HUES64 (cell line): ENCODE data around the gene OTOP1. TPM values are rescaled to one million over a fixed set of nuclear protein-coding genes. Genes with fewer than 3 reads are reported as not detected.

Experiments used
- H3K27ac ChIP-seq: 2 replicates; pipeline ENCODE4 v1.7.0; 2013; ENCODE audit warnings: low read depth, low read length, inconsistent platforms
- H3K27me3 ChIP-seq: 2 replicates; pipeline ENCODE4 v1.6.1; 2013; ENCODE audit warnings: mild to moderate bottlenecking, low read length; ENCODE audit not compliant: insufficient read depth
- H3K36me3 ChIP-seq: 2 replicates; pipeline ENCODE4 v1.6.1; 2013; ENCODE audit warnings: mild to moderate bottlenecking, low read length; ENCODE audit not compliant: insufficient read depth
- H3K4me1 ChIP-seq: 2 replicates; pipeline ENCODE4 v1.6.1; 2013; ENCODE audit warnings: mild to moderate bottlenecking, low read length, moderate library complexity; ENCODE audit not compliant: insufficient read depth
- H3K4me3 ChIP-seq: 2 replicates; pipeline ENCODE4 v1.5.1; 2013; ENCODE audit warnings: mild to moderate bottlenecking, low read length, moderate library complexity
- H3K9ac ChIP-seq: 2 replicates; pipeline ENCODE4 v1.6.1; 2013; ENCODE audit warnings: mild to moderate bottlenecking, low read depth, low read length
- H3K9me3 ChIP-seq: 2 replicates; pipeline ENCODE4 v1.6.1; 2013; ENCODE audit warnings: low read depth, low read length; ENCODE audit not compliant: insufficient read depth
- WGBS: fragments of 150-250, 120-280 bp; methylation state at CpG from one replicate; pipeline ENCODE4 v1.1.7; 2013; ENCODE audit warnings: missing lambda C conversion rate; 5-methylcytosine and 5-hydroxymethylcytosine counted together
- polyA plus RNA-seq, 2 experiments: library from polyadenylated mRNA; stranded (reverse); fragments of 50-300 nt; gene quantifications; one replicate each; pipeline ENCODE4 v1.2.3, GENCODE V29; 2013

Gene OTOP1, protein sequence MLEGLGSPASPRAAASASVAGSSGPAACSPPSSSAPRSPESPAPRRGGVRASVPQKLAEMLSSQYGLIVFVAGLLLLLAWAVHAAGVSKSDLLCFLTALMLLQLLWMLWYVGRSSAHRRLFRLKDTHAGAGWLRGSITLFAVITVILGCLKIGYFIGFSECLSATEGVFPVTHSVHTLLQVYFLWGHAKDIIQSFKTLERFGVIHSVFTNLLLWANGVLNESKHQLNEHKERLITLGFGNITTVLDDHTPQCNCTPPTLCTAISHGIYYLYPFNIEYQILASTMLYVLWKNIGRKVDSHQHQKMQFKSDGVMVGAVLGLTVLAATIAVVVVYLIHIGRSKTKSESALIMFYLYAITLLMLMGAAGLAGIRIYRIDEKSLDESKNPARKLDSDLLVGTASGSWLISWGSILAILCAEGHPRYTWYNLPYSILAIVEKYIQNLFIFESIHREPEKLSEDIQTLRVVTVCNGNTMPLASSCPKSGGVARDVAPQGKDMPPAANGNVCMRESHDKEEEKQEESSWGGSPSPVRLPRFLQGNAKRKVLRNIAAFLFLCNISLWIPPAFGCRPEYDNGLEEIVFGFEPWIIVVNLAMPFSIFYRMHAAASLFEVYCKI
- not detected for polyA plus RNA-seq (2013, experiment 1 of 2)
- polyA plus RNA-seq (2013, experiment 2 of 2) = not detected

DNA sequence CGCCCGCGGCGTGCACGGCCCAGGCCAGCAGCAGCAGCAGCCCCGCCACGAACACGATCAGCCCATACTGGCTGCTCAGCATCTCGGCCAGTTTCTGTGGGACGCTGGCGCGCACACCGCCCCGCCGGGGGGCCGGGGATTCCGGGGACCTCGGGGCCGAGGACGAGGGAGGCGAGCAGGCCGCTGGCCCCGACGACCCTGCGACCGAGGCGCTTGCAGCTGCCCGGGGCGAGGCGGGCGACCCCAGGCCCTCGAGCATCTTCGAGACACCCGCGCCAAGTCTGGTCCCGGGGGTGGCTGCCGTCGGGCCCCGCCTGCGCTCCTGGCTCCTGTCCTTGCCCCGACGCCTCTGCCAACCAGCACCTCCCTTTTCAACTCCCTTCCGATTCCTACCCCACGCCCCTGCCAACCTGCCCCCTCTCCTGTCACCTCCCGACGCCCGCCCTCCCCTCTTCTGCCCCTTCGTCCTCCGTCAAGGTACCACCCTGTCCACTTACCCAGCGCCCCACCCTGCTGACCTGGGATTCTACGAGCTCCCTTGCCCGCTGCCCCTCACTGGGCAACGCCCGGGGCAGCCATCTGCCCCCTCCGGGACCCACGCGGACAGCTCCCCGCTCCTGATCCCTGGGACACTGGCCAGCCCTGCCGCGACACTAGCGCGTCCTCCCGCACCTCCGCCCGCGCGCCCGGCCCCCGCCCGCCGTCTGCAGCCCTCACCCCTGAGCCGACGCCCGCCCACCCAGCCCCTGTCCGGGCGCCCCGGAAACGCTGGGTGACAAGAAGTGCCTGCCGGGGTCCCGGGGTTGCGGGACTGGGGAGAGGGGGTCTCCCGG, at the start of gene OTOP1:
Gene OTOP1, minus strand, starts transcription at position 324 of the 833 bp plus-strand sequence. Its CDS starts 65 bp downstream, at position 259.
- Histone ChIP-seq H3K9ac (no peak within 1 kb of the TSS), H3K4me3 (peak within 1 kb of the TSS; percentile 43), H3K27ac (no peak within 1 kb of the TSS), H3K27me3 (peaks cover 82% of the 10 kb centered on the region), H3K36me3 (no peaks in the 10 kb centered on the region), H3K4me1 (no peaks in the 10 kb centered on the region), H3K9me3 (no peaks in the 10 kb centered on the region)
- 10% methylated on average over 82 of the region's 82 CpGs for WGBS

DNA sequence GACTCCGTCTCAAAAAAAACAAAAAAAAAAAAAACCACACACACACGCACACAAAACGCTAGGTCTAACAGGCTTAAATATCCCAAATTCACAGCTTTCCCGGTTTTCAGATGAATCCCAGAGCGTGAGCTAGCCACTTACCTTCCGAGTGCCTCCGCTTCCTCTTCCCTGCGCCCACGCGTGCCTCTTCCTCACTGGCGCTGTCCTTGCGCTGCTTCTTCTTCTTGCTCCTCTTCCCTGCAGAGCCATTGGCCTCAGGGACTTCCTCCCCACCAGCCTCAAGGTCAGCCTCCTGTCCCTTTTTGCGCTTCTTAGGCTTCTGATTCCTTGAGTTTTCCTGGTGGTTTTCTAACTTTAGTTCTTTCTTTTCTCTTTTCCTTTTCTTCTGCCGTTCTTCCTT, 47.5 kb upstream of the OTOP1 start:
- no peak overlapping the region for H3K9ac ChIP-seq
- H3K27me3 ChIP-seq = no peaks in the 10 kb centered on the region
- H3K27ac ChIP-seq = no peak overlapping the region
- no peaks in the 10 kb centered on the region for H3K4me1 ChIP-seq
- WGBS = 96% methylated on average over 14 of the region's 14 CpGs
- H3K36me3 ChIP-seq = peaks cover 92% of the 10 kb centered on the region
- H3K4me3 ChIP-seq = no peak overlapping the region
- no peaks in the 10 kb centered on the region for H3K9me3 ChIP-seq

DNA sequence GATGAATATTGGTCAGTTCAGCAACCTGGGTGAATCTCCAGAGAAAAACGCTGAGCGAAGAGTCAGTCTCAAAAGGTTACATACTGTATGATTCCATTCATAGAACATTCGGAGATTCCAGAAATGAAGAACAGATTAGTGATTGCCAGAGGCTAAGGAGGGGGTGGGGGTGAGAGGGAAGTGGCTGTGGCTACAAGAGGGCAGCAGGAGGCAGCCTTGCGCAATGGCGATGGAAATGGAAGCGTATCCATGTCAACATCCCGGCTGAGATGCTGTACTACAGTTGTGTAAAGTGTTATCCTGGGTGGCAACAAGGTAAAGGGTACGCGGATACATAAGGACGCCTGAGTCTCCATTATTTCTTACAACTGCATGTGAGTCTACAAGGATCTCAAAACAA, 45.2 kb upstream of the OTOP1 start:
- no peaks in the 10 kb centered on the region for H3K27me3 ChIP-seq
- 96% methylated on average over 10 of the region's 10 CpGs for WGBS

DNA sequence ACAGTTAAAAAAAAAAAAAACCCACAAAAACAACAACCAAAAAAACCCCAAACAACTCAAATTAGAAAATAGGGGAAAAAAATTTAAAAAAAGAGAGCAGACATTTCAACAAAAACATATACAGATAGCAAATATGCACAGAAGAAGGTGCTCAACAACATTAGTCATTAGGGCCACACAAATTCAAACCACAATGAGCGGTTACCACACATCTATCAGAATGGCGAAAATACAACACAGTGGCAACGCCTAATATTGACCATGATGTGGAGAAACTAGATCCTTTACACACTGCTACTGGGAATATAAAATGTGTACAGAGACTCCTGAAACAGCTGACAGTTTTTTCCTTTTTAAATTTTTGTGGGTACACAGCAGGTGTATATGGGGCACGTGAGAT, 43.8 kb upstream of the OTOP1 start:
- WGBS = 90% methylated on average over 3 of the region's 4 CpGs
- H3K4me1 ChIP-seq = no peaks in the 10 kb centered on the region
- H3K27me3 ChIP-seq = no peaks in the 10 kb centered on the region
- H3K4me3 ChIP-seq = no peak overlapping the region
- H3K9me3 ChIP-seq = no peaks in the 10 kb centered on the region
- H3K36me3 ChIP-seq = peaks cover 82% of the 10 kb centered on the region
- no peak overlapping the region for H3K9ac ChIP-seq
- H3K27ac ChIP-seq = no peak overlapping the region

More for the DNA sequence above, 45.2 kb upstream of the OTOP1 start:
- Histone ChIP-seq H3K36me3 (peaks cover 91% of the 10 kb centered on the region), H3K27ac (no peak overlapping the region), H3K4me3 (no peak overlapping the region), H3K9me3 (no peaks in the 10 kb centered on the region), H3K9ac (no peak overlapping the region), H3K4me1 (no peaks in the 10 kb centered on the region)

DNA sequence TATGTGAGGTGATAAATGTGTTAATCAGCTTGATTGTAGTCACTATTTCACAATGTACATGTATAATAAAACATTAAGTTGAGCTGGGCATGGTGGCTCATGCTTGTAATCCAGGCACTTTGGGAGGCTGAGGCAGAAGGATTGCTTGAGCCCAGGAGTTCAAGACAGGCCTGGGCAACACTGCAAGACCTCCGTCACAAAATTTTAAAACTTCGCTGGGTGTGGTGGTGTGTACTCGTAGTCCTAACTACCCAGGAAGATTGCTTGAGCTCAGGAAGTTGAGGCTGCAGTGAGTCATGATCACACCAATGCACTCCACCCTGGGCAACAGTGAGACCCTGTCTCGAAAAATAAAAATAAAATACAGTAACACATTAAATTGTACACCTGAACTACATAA, 43.1 kb upstream of the OTOP1 start:
- Histone ChIP-seq H3K4me1 (no peaks in the 10 kb centered on the region), H3K9ac (no peak overlapping the region), H3K4me3 (no peak overlapping the region), H3K9me3 (no peaks in the 10 kb centered on the region), H3K27me3 (no peaks in the 10 kb centered on the region), H3K27ac (no peak overlapping the region), H3K36me3 (peaks cover 76% of the 10 kb centered on the region)
- 95% methylated on average over 3 of the region's 4 CpGs for WGBS

DNA sequence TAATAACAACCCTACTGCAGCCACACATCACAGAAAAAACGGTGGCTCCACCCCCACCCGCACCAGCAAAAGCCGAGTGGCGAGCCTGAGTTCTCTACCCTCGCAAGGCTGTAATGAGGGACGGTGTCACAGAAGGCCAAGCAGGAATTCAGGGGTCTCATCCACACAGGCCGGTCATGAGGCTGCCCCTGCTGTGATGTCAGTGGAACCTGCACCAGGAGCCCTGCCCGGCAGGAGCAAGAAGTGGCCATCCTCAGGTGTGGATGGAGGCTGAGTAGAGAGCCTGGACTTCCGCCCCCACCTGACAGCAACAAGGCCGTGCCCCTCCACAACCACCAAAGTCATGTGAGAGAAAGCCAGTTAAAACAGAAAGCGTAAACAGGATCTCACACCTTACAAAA, 42.6 kb upstream of the OTOP1 start:
- WGBS = 96% methylated on average over 10 of the region's 11 CpGs
- H3K36me3 ChIP-seq = peaks cover 70% of the 10 kb centered on the region

DNA sequence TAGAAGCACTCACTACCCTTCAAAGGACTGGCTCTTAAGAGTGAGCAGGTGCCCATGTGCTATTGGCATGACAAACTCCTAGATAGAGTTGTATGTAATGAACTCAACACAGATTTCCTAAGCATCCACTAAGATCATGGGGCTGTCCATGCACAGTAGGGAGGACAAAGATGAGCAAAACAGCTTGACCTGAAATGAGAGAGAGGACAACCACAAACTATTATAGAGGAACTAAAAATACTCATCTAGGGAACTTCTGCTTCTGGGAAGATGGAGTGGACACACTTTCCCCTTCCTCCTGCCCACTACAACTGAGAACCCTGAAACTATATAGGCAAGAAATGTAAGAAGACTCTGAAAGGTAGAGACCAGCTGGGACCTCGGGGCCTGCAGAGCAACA, 42.0 kb upstream of the OTOP1 start:
- Histone ChIP-seq H3K4me1 (no peaks in the 10 kb centered on the region), H3K27ac (no peak overlapping the region), H3K4me3 (no peak overlapping the region), H3K27me3 (no peaks in the 10 kb centered on the region), H3K36me3 (peaks cover 65% of the 10 kb centered on the region), H3K9me3 (no peaks in the 10 kb centered on the region), H3K9ac (no peak overlapping the region)
- WGBS = 100% methylated on average over 1 of the region's 1 CpG

More for the DNA sequence above, 42.6 kb upstream of the OTOP1 start:
- Histone ChIP-seq H3K9ac (no peak overlapping the region), H3K4me3 (no peak overlapping the region), H3K27me3 (no peaks in the 10 kb centered on the region), H3K9me3 (no peaks in the 10 kb centered on the region), H3K27ac (no peak overlapping the region), H3K4me1 (no peaks in the 10 kb centered on the region)

DNA sequence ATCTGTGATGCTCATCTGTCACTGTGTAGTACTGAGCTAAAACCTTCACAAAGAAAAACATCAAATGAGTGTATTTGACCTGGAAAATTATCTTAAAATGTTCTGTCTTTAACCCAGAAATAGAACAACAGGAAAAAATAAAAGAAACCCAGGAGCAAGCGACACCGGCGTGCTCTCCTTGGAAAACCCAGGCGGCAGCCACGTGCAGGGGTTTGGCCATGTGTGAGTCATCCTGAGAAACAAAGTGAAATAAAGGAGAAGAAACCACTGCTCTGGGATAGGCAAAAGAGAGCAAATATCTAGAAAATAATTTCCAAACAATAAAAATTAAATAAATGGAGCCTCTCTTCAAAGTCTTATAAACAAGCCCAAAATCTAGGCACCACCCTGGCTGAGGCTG, 41.3 kb upstream of the OTOP1 start:
- H3K9me3 ChIP-seq = no peaks in the 10 kb centered on the region
- no peaks in the 10 kb centered on the region for H3K27me3 ChIP-seq
- H3K27ac ChIP-seq = no peak overlapping the region
- no peak overlapping the region for H3K4me3 ChIP-seq
- no peak overlapping the region for H3K9ac ChIP-seq
- 92% methylated on average over 5 of the region's 5 CpGs for WGBS
- no peaks in the 10 kb centered on the region for H3K4me1 ChIP-seq
- peaks cover 57% of the 10 kb centered on the region for H3K36me3 ChIP-seq

DNA sequence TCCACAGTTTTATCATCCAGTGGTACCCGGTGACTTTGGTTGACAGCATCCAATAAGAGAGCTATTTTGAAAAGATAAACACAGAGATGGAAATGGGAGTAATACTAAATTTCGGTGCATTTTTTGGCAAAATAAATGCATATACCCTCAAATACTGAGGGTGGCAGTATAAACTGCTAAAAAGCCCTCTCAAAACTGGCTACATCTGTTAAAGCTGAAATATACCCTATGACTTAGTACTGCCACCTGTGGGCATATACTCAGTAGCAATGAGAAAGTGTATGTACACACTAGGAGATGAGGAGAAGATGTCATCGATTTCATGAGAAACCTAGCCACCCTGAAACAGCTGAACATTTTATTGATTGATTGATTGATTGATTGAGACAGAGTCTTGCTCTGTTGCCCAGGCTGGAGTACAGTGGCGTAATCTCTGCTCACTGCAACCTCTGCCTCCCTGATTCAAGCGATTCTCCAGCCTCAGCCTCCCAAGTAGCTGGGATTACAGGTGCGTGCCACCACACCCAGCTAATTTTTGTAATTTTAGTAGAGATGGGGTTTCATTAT, 33.5 kb upstream of the OTOP1 start:
- no peak overlapping the region for H3K9ac ChIP-seq
- H3K4me3 ChIP-seq = no peak overlapping the region
- no peaks in the 10 kb centered on the region for H3K9me3 ChIP-seq
- no peaks in the 10 kb centered on the region for H3K27me3 ChIP-seq
- no peaks in the 10 kb centered on the region for H3K36me3 ChIP-seq
- H3K27ac ChIP-seq = no peak overlapping the region
- H3K4me1 ChIP-seq = 0 out of 2 replicates have a peak, but pooled peaks cover 6% of the 10 kb centered on the region
- 64% methylated on average over 3 of the region's 6 CpGs for WGBS

DNA sequence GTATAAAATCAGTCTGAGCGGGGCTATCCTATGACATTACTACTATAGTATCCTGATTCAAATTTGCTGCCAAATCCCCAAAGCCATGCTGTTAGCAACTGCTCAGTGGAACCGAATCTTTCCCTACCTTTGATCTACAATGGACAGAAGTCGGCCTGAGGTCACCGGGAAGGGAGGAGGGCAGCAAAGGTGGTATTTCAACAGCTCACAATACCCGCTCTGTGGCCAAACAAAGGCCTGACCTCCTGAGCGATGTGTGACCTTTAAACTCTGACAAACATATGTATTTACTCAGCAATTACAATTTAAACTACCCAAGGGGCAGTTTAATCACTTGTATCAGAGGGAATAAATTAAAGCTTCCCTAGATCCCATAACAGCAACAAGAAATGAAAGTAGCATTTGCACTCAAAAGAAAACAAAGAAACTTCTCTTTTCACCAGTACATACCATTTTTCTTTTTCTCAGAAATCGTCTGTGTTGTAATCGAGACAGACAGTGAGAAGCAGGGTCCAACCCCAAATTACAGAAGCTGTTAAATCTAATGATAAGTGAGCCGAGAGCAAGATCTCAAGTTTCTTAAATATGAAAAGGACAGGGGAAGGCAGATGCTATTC, 32.9 kb upstream of the OTOP1 start:
- Histone ChIP-seq H3K27me3 (peaks cover 3% of the 10 kb centered on the region; the same call in 1 of the 2 replicates), H3K9me3 (no peaks in the 10 kb centered on the region), H3K9ac (no peak overlapping the region), H3K4me1 (0 out of 2 replicates have a peak, but pooled peaks cover 6% of the 10 kb centered on the region), H3K4me3 (no peak overlapping the region), H3K36me3 (no peaks in the 10 kb centered on the region), H3K27ac (no peak overlapping the region)
- WGBS = 75% methylated on average over 9 of the region's 9 CpGs
